Urinary bladder (tissue), 4 donors: ENCODE measurements around the gene FAM53B. TPM values are rescaled to one million over a fixed set of nuclear protein-coding genes. Genes with fewer than 3 reads are reported as not detected.
"Not testable (repeated sequence)": the region's sequence is repeated elsewhere in the genome, so short reads cannot be mapped to it uniquely, and the experiment has no call there.

ENCODE experiments used
- DNase-seq: peaks from one replicate; pipeline ENCODE4 v3.0.0-alpha.2; 2015; ENCODE audit errors: extremely low spot score
- H3K27ac ChIP-seq: one replicate; pipeline ENCODE4 v1.5.1; 2013; ENCODE audit warnings: low read depth, mild to moderate bottlenecking, moderate library complexity
- H3K36me3 ChIP-seq: one replicate; pipeline ENCODE4 v1.6.1; 2013; ENCODE audit warnings: mild to moderate bottlenecking, moderate library complexity; ENCODE audit not compliant: insufficient read depth
- H3K4me1 ChIP-seq: one replicate; pipeline ENCODE4 v1.6.1; 2013; ENCODE audit warnings: mild to moderate bottlenecking, moderate library complexity; ENCODE audit not compliant: insufficient read depth
- H3K4me3 ChIP-seq: one replicate; pipeline ENCODE4 v1.5.1; 2013; ENCODE audit warnings: low read depth, low read length
- WGBS: extraction: QIAGEN DNeasy Blood & Tissue Kit; methylation state at CpG from one replicate; pipeline ENCODE4 v1.1.7; 2013; 5-methylcytosine and 5-hydroxymethylcytosine counted together
- polyA plus RNA-seq: library from polyadenylated mRNA; stranded (reverse); fragments of 200-250 nt; gene quantifications from one replicate; pipeline ENCODE4 v1.2.3, GENCODE V29; 2013
- total RNA-seq: library from RNA; depleted of rRNA; stranded (reverse); fragments of >200 nt; gene quantifications from one replicate; pipeline ENCODE4 v1.2.3, GENCODE V29; 2014
- donor health status: healthy with polysubstance abuse.
- donor health status: healthy.

Gene FAM53B
- total and polyA plus RNA-seq, 2 donors, result 15.9 to 19.8 TPM

GRCh38 chr10:124590216-124591122 lies 153.7 kb downstream of the FAM53B start:
- DNase-seq, result no peak
- Histone ChIP-seq H3K4me1 (peaks cover 1% of the 10 kb centered on the region), H3K27ac (no peak overlapping the region), H3K36me3 (no peaks in the 10 kb centered on the region), H3K4me3 (no peak overlapping the region)
- 88% methylated on average over 23 of the region's 23 CpGs for WGBS

GRCh38 chr10:124589491-124590041 lies 154.6 kb downstream of the FAM53B start:
- Histone ChIP-seq H3K4me1 (peaks cover 1% of the 10 kb centered on the region), H3K36me3 (no peaks in the 10 kb centered on the region), H3K27ac (no peak overlapping the region), H3K4me3 (no peak overlapping the region)
- no peak for DNase-seq
- WGBS, result 77% methylated on average over 24 of the region's 24 CpGs

- no peak overlapping the region for H3K4me3 ChIP-seq
- H3K4me1 ChIP-seq, result peaks cover 1% of the 10 kb centered on the region
- 18% methylated on average over 15 of the region's 15 CpGs for WGBS
- H3K36me3 ChIP-seq, result no peaks in the 10 kb centered on the region
- H3K27ac ChIP-seq, result no peak overlapping the region
- peak; percentile 77 for DNase-seq
Observed at GRCh38 chr10:124588736-124589490, 155.3 kb downstream of the FAM53B start.

GRCh38 chr10:124588341-124588735 lies 155.8 kb downstream of the FAM53B start:
- H3K4me3 ChIP-seq, H3K36me3 ChIP-seq, H3K4me1 ChIP-seq, DNase-seq, H3K27ac ChIP-seq: not testable (repeated sequence)
- 75% methylated on average over 6 of the region's 6 CpGs for whole genome bisulfite sequencing

- Histone ChIP-seq H3K27ac (no peak overlapping the region), H3K36me3 (no peaks in the 10 kb centered on the region), H3K4me1 (peaks cover 1% of the 10 kb centered on the region), H3K4me3 (no peak overlapping the region)
- 97% methylated on average over 11 of the region's 11 CpGs for WGBS
- no peak for DNase-seq
Observed at GRCh38 chr10:124587811-124588211, 156.4 kb downstream of the FAM53B start.

- Histone ChIP-seq H3K4me3 (no peak overlapping the region), H3K36me3 (no peaks in the 10 kb centered on the region), H3K27ac (no peak overlapping the region), H3K4me1 (peaks cover 1% of the 10 kb centered on the region)
- DNase-seq, result no peak
- 95% methylated on average over 3 of the region's 3 CpGs for WGBS
Observed at GRCh38 chr10:124586142-124586541, 158.0 kb downstream of the FAM53B start.

- Histone ChIP-seq H3K36me3 (no peaks in the 10 kb centered on the region), H3K4me1 (no peaks in the 10 kb centered on the region), H3K4me3 (no peak overlapping the region), H3K27ac (no peak overlapping the region)
- 69% methylated on average over 16 of the region's 16 CpGs for WGBS
- peak; percentile 14 for DNase-seq
Observed at GRCh38 chr10:124579011-124579399, 165.2 kb downstream of the FAM53B start.

- DNase-seq, result no peak
- WGBS, result 93% methylated on average over 23 of the region's 23 CpGs
- Histone ChIP-seq H3K4me3 (no peak overlapping the region), H3K4me1 (no peaks in the 10 kb centered on the region), H3K36me3 (no peaks in the 10 kb centered on the region), H3K27ac (no peak overlapping the region)
Observed at GRCh38 chr10:124578231-124579010, 165.8 kb downstream of the FAM53B start.

- Histone ChIP-seq H3K36me3 (no peaks in the 10 kb centered on the region), H3K4me1 (no peaks in the 10 kb centered on the region), H3K27ac (no peak overlapping the region), H3K4me3 (no peak overlapping the region)
- 91% methylated on average over 3 of the region's 3 CpGs for WGBS
- DNase-seq, result no peak
Observed at GRCh38 chr10:124577651-124578050, 166.5 kb downstream of the FAM53B start.

GRCh38 chr10:124576526-124577420 lies 167.4 kb downstream of the FAM53B start:
- WGBS, result 78% methylated on average over 20 of the region's 20 CpGs
- H3K4me1 ChIP-seq, result no peaks in the 10 kb centered on the region
- H3K36me3 ChIP-seq, result no peaks in the 10 kb centered on the region
- no peak overlapping the region for H3K4me3 ChIP-seq
- no peak for DNase-seq
- H3K27ac ChIP-seq, result no peak overlapping the region

- DNase-seq, result no peak
- H3K4me1 ChIP-seq, result no peaks in the 10 kb centered on the region
- H3K4me3 ChIP-seq, result no peak overlapping the region
- H3K36me3 ChIP-seq, result no peaks in the 10 kb centered on the region
- no peak overlapping the region for H3K27ac ChIP-seq
- 85% methylated on average over 22 of the region's 22 CpGs for WGBS
Observed at GRCh38 chr10:124575107-124576035, 168.8 kb downstream of the FAM53B start.
